PC-3 (cell line): ENCODE measurements around the gene PTPN22. TPM values are rescaled to one million over a fixed set of nuclear protein-coding genes. Genes with fewer than 3 reads are reported as not detected.

Experiments used
- ATAC-seq: fragments of 200-7000 bp; cut with Tn5 transposase; 2 replicates; pipeline ENCODE4 v1.9.1; 2020; ENCODE audit warnings: mild to moderate bottlenecking, moderate library complexity
- BruUV-seq: library from RNA; stranded (reverse); fragments of 400-500 nt; replicated peaks from 2 replicates; lab custom pipeline; 2021; lab: Mats Ljungman, UMichigan
- CTCF ChIA-PET: fragments of 300-600 bp; sonication (Branson Sonifier 250); formaldehyde crosslinking; loops from one replicate; lab custom pipeline; 2022; ENCODE audit warnings: antibody characterized with exemption; lab: Charles Lee
- POLR2A ChIA-PET: fragments of 300-600 bp; sonication (Branson Sonifier 250); formaldehyde crosslinking; loops from one replicate; lab custom pipeline; 2022; ENCODE audit warnings: antibody characterized with exemption; ENCODE audit not compliant: unreplicated experiment; lab: Charles Lee
- DNase-seq: peaks from one replicate; pipeline ENCODE4 v3.0.0-alpha.2; 2015
- H2AFZ ChIP-seq: fragments of 300-600 bp; sonication (generic); 2 replicates; pipeline ENCODE4 v1.6.0; 2016; ENCODE audit warnings: antibody characterized with exemption, low read length
- H3F3A ChIP-seq: fragments of 300-600 bp; sonication (generic); one replicate; pipeline ENCODE4 v1.6.0; 2017; ENCODE audit warnings: antibody characterized with exemption, low read length, control low read depth, mild to moderate bottlenecking; ENCODE audit not compliant: unreplicated experiment
- H3K27ac ChIP-seq: fragments of 300-600 bp; sonication (generic); 2 replicates; pipeline ENCODE4 v1.5.1; 2016; ENCODE audit warnings: mild to moderate bottlenecking, low read length
- H3K27me3 ChIP-seq: fragments of 300-600 bp; sonication (generic); 2 replicates; pipeline ENCODE4 v1.6.1; 2016; ENCODE audit warnings: low read length, mixed read lengths
- H3K36me3 ChIP-seq: fragments of 300-600 bp; sonication (generic); 2 replicates; pipeline ENCODE4 v1.6.1; 2016; ENCODE audit warnings: low read depth, mixed run types, low read length, mixed read lengths
- H3K4me1 ChIP-seq: fragments of 300-600 bp; sonication (generic); 2 replicates; pipeline ENCODE4 v1.5.1; 2016; ENCODE audit warnings: low read length; ENCODE audit not compliant: insufficient read depth
- H3K4me2 ChIP-seq: fragments of 300-600 bp; sonication (generic); 2 replicates; pipeline ENCODE4 v1.6.0; 2016; ENCODE audit warnings: low read length
- H3K4me3 ChIP-seq: fragments of 300-600 bp; sonication (generic); 2 replicates; pipeline ENCODE4 v1.5.1; 2016; ENCODE audit warnings: mild to moderate bottlenecking, low read length, mixed read lengths
- H3K79me2 ChIP-seq: fragments of 300-600 bp; sonication (generic); 2 replicates; pipeline ENCODE4 v1.6.1; 2017; ENCODE audit warnings: low read length, mixed read lengths
- H3K9ac ChIP-seq: fragments of 300-600 bp; sonication (generic); 2 replicates; pipeline ENCODE4 v1.6.0; 2016; ENCODE audit warnings: mild to moderate bottlenecking, low read length
- H3K9me2 ChIP-seq: fragments of 300-600 bp; sonication (generic); replicated peaks from 2 replicates; pipeline ENCODE4 v1.6.1; 2016; ENCODE audit warnings: mixed run types, low read length, mixed read lengths
- H3K9me3 ChIP-seq: fragments of 300-600 bp; sonication (generic); 2 replicates; pipeline ENCODE4 v1.6.1; 2016; ENCODE audit warnings: low read length, mixed read lengths
- H4K20me1 ChIP-seq: fragments of 300-600 bp; sonication (generic); 2 replicates; pipeline ENCODE4 v1.6.1; 2016; ENCODE audit warnings: low read length, mixed read lengths
- CTCF ChIP-seq: fragments of 300-600 bp; sonication (generic); conservative IDR thresholded peaks from 2 replicates; pipeline ENCODE4 v1.5.1; 2017; ENCODE audit warnings: antibody characterized with exemption, low read depth, mild to moderate bottlenecking, low read length
- EZH2 ChIP-seq: fragments of 300-600 bp; sonication (generic); IDR thresholded peaks from one replicate; pipeline ENCODE4 v1.6.1; 2017; ENCODE audit warnings: antibody characterized with exemption, mild to moderate bottlenecking, low read length; ENCODE audit not compliant: unreplicated experiment
- EZH2phosphoT487 ChIP-seq: fragments of 300-600 bp; sonication (generic); IDR thresholded peaks from 2 replicates; pipeline ENCODE4 v1.6.1; 2018; ENCODE audit warnings: mild to moderate bottlenecking, antibody characterized with exemption, low read length, borderline replicate concordance
- intact Hi-C: fragments of 100-400 bp; cut with micrococcal nuclease; formaldehyde crosslinking; loops from 2 replicates; pipeline ENCODE4 v1.9.0; 2023
- total RNA-seq: library from RNA; depleted of rRNA; stranded (reverse); fragments of >200 nt; gene quantifications from 2 replicates; pipeline ENCODE4 v1.2.3, GENCODE V29; 2014

PTPN22 gene
- total RNA-seq, 1 experiment from 2014 or later, result 0.04 TPM

- Histone ChIP-seq H3K36me3 (no peaks in the 10 kb centered on the region), H3K9me2 (no peaks in the 10 kb centered on the region), H3K9ac (no peak overlapping the region), H3K27me3 (no peaks in the 10 kb centered on the region), H2AFZ (no peak overlapping the region), H3F3A (no peaks in the 10 kb centered on the region), H3K27ac (no peak overlapping the region), H3K4me1 (no peaks in the 10 kb centered on the region), H3K4me3 (no peak overlapping the region), H4K20me1 (no peaks in the 10 kb centered on the region), H3K79me2 (no peaks in the 10 kb centered on the region), H3K4me2 (no peak overlapping the region), H3K9me3 (no peaks in the 10 kb centered on the region)
- no peak for ATAC-seq
- ChIA-PET CTCF (no interaction called here), POLR2A (no interaction called here)
- DNase-seq, result no peak
- no TSS peak for BruUV-seq
- intact Hi-C loops, result no loop called here
- TF ChIP-seq CTCF, result no peak
Measured at GRCh38 chr1:113821916-113822315, 49.6 kb downstream of the PTPN22 start.

GRCh38 chr1:113818578-113818977, 52.9 kb downstream of the PTPN22 start:
- no peaks in the 10 kb centered on the region for H3K9me2 ChIP-seq
- no peak overlapping the region for H3K9ac ChIP-seq
- H3K27ac ChIP-seq, result no peak overlapping the region
- H3K27me3 ChIP-seq, result no peaks in the 10 kb centered on the region
- no TSS peak for BruUV-seq
- H3K4me3 ChIP-seq, result no peak overlapping the region
- POLR2A ChIA-PET, result no interaction called here
- TF ChIP-seq CTCF, result no peak
- no peak for TF ChIP-seq EZH2
- no peak for TF ChIP-seq EZH2phosphoT487
- ATAC-seq, result no peak
- no peak for DNase-seq
- CTCF ChIA-PET, result no interaction called here
- no peaks in the 10 kb centered on the region for H3F3A ChIP-seq
- H3K4me1 ChIP-seq, result no peaks in the 10 kb centered on the region
- H3K79me2 ChIP-seq, result no peaks in the 10 kb centered on the region
- H3K4me2 ChIP-seq, result no peak overlapping the region
- H3K36me3 ChIP-seq, result no peaks in the 10 kb centered on the region
- H4K20me1 ChIP-seq, result no peaks in the 10 kb centered on the region
- H3K9me3 ChIP-seq, result no peaks in the 10 kb centered on the region
- intact Hi-C loops, result no loop called here
- H2AFZ ChIP-seq, result no peak overlapping the region

GRCh38 chr1:113813218-113813617, 58.3 kb downstream of the PTPN22 start:
- Histone ChIP-seq H3K27me3 (no peaks in the 10 kb centered on the region), H3K79me2 (peaks cover 39% of the 10 kb centered on the region), H3K9me2 (no peaks in the 10 kb centered on the region), H2AFZ (peak overlapping the region; percentile 99), H3K36me3 (no peaks in the 10 kb centered on the region), H3K9me3 (no peaks in the 10 kb centered on the region), H3K27ac (no peak overlapping the region), H3K9ac (0 out of 2 replicates have a peak overlapping the region, but pooled peaks have one; percentile 77), H4K20me1 (peaks cover 13% of the 10 kb centered on the region), H3K4me2 (peak overlapping the region; percentile 89; the same call in 1 of the 2 replicates), H3K4me1 (peaks cover 29% of the 10 kb centered on the region), H3K4me3 (peak overlapping the region; percentile 92; the same call in 1 of the 2 replicates), H3F3A (no peaks in the 10 kb centered on the region)
- intact Hi-C loops, result loop anchor here (5.0 kb wide), 1 partner anchor 421 kb away; the partner anchor contains the start of gene MAGI3
- ATAC-seq (no peak), DNase-seq (no peak)
- TF ChIP-seq EZH2, result no peak
- no peak for TF ChIP-seq CTCF
- no peak for TF ChIP-seq EZH2phosphoT487
- ChIA-PET CTCF (no interaction called here), POLR2A (interaction anchor here (0.6 kb wide), 1 partner anchor 42 kb away, joined by 3 read pairs; no protein-coding TSS in a partner anchor)
- BruUV-seq, result no TSS peak
